Thoracic aorta (tissue), 2 donors: Measurements from ENCODE around the gene BPIFA3. TPM values are rescaled to one million over a fixed set of nuclear protein-coding genes. Genes with fewer than 3 reads are reported as not detected.

Source experiments
- ATAC-seq: fragments of 150-250 bp; one replicate; pipeline ENCODE4 v1.8.0; 2017; ENCODE audit warnings: low read depth; ENCODE audit not compliant: insufficient number of reproducible peaks, low FRiP score
- DNase-seq: peaks from one replicate; pipeline ENCODE4 v3.0.0-alpha.2; 2020; ENCODE audit warnings: low spot score
- H3K27ac ChIP-seq, 2 donors: fragments of 200-600 bp; sonication (generic); 1 replicate in 1 of 2; 2 replicates in 1 of 2; pipeline ENCODE4 v1.5.1; 2016; ENCODE audit warnings: mild to moderate bottlenecking in 2 of 2, moderate library complexity in 2 of 2
- H3K27me3 ChIP-seq: fragments of 200-600 bp; sonication (generic); replicated peaks from 2 replicates; pipeline ENCODE4 v1.6.0; 2016; ENCODE audit warnings: mild to moderate bottlenecking; ENCODE audit not compliant: insufficient read depth
- H3K36me3 ChIP-seq: fragments of 200-600 bp; sonication (generic); one replicate; pipeline ENCODE4 v1.5.1; 2016
- H3K4me1 ChIP-seq, 2 donors: fragments of 200-600 bp; sonication (generic); 1 replicate in 1 of 2; 2 replicates in 1 of 2; pipeline versions ENCODE4 v1.5.1 to v1.6.0; 2016; ENCODE audit warnings: low read depth in 2 of 2, mild to moderate bottlenecking in 1 of 2; ENCODE audit not compliant: control insufficient read depth in 1 of 2
- H3K4me3 ChIP-seq: fragments of 200-600 bp; sonication (generic); 2 replicates; pipeline ENCODE4 v1.5.1; 2016; ENCODE audit warnings: mild to moderate bottlenecking
- H3K9me3 ChIP-seq: fragments of 200-600 bp; sonication (generic); 2 replicates; pipeline ENCODE4 v1.5.1; 2016
- total RNA-seq, 2 donors: library from RNA; depleted of rRNA; stranded (reverse); fragments of >200 nt; gene quantifications; one replicate each; pipeline versions ENCODE4 v1.1.0 to v1.2.3, GENCODE V29; 2016
- TF ChIP-seq, protein P1 (sequence below): fragments of 200-600 bp; sonication (generic); IDR thresholded peaks from one replicate; pipeline ENCODE4 v1.5.1; 2019; ENCODE audit warnings: antibody characterized with exemption

Gene BPIFA3
- total RNA-seq, 2 donors from 2014 or later: not detected

DNA sequence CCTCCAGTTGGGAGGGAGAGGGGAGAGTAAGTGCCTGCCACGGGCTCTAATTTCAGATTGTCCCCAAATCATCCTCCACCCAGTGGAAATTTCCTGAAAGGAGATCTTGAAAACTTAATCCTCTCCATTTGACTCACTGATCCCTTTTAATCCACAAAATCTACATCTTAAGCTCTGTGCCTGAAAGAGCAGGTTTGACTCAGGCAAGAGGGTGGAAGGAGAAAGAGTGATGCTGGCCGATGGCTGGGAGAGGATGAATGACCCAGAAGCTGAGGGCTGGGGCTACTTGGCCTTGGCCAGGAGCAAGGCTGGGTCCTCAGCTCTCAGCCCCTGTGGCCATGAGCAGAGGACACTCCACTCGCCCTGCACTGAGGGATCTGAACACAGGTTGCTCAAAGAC, 41.1 kb upstream of the BPIFA3 start:
- Histone ChIP-seq H3K9me3 (no peaks in the 10 kb centered on the region), H3K4me1 (no peaks in the 10 kb centered on the region), H3K27me3 (no peaks in the 10 kb centered on the region), H3K4me3 (no peak overlapping the region), H3K27ac (no peak overlapping the region), H3K36me3 (no peaks in the 10 kb centered on the region)
- TF ChIP-seq, protein P1, sequence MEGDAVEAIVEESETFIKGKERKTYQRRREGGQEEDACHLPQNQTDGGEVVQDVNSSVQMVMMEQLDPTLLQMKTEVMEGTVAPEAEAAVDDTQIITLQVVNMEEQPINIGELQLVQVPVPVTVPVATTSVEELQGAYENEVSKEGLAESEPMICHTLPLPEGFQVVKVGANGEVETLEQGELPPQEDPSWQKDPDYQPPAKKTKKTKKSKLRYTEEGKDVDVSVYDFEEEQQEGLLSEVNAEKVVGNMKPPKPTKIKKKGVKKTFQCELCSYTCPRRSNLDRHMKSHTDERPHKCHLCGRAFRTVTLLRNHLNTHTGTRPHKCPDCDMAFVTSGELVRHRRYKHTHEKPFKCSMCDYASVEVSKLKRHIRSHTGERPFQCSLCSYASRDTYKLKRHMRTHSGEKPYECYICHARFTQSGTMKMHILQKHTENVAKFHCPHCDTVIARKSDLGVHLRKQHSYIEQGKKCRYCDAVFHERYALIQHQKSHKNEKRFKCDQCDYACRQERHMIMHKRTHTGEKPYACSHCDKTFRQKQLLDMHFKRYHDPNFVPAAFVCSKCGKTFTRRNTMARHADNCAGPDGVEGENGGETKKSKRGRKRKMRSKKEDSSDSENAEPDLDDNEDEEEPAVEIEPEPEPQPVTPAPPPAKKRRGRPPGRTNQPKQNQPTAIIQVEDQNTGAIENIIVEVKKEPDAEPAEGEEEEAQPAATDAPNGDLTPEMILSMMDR: no peak
- no peak for ATAC-seq
- DNase-seq: no peak

DNA sequence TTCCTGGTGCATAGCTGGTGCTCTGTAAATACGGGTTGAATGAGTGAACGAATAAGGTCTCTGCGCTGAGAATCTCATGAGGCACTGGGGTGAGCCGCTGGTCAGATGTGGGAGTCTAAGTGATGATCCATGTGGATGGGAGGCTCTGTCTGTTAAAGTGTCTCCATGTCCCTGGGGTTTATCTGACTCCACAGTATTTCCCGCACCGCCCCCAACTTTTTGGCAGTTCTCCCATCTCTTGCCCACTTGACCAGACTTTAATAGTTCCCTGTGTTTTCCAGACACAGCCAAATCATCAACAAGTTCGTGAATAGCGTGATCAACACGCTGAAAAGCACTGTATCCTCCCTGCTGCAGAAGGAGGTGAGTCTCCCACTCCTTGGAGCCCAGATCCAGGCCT, 39.3 kb upstream of the BPIFA3 start:
- TF ChIP-seq, protein P1: no peak
- no peak for DNase-seq

DNA sequence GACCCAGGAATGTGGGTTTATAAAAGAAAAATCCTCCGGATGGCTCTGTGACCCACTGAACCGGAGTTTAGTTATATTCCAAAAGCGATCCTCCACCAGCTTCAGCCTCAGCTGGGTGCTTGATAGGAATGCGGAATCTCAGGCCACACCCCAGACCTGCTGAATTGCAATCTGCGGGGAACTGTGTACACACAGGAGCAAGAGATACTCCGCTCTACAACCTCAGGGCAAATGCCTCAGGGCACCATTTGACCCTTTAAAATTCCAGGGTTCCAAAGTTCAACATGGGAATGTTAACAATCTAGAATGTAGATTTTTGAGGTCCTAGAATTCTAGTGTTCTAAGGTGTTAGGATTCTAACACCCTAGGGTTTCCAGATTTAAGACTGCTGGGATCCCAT, 38.4 kb upstream of the BPIFA3 start:
- Histone ChIP-seq H3K36me3 (no peaks in the 10 kb centered on the region), H3K9me3 (no peaks in the 10 kb centered on the region), H3K4me3 (no peak overlapping the region), H3K27me3 (no peaks in the 10 kb centered on the region), H3K4me1 (no peaks in the 10 kb centered on the region), H3K27ac (no peak overlapping the region)
- no peak for DNase-seq
- TF ChIP-seq, protein P1: no peak
- no peak for ATAC-seq

More for the DNA sequence above, 39.3 kb upstream of the BPIFA3 start:
- Histone ChIP-seq H3K4me3 (no peak overlapping the region), H3K27ac (no peak overlapping the region), H3K4me1 (no peaks in the 10 kb centered on the region), H3K36me3 (no peaks in the 10 kb centered on the region), H3K9me3 (no peaks in the 10 kb centered on the region), H3K27me3 (no peaks in the 10 kb centered on the region)
- no peak for ATAC-seq

- no peaks in the 10 kb centered on the region for H3K27me3 ChIP-seq
- DNase-seq (no peak), ATAC-seq (no peak)
- H3K36me3 ChIP-seq: no peaks in the 10 kb centered on the region
- no peak overlapping the region for H3K4me3 ChIP-seq
- no peaks in the 10 kb centered on the region for H3K4me1 ChIP-seq
- H3K27ac ChIP-seq: no peak overlapping the region
- TF ChIP-seq, protein P1: no peak
- H3K9me3 ChIP-seq: no peaks in the 10 kb centered on the region
Observed at GRCh38 chr20:33180169-33180568, 37.0 kb upstream of the BPIFA3 start.

DNA sequence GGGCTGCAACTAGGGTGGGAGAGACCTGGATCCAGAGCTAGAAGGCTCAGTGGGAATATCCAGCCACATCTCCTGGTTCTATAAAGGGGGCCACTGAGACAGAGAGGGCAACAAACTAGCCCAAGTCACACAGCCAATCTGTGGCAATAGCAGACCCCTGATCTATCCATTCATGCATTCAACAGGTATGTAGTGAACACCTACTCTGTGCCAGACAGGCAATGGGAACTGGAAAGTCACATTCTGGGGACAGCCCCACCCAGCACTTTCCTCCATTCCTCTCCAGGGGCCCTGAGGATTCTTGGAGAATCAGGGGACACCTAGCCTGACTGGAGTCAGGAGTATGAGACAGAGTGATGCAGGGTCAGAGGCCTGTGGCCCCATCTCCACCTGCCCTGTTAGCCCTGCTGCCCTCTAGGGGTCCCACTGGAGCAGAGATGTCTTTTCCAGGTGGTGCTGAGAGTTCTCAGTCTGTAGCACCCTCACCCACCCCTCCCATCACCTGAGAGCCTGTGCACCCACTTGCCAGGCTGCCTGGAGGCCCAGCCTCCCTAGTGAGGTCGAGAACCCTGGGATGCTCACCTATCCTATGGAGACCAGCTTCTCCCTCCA, 35.6 kb upstream of the BPIFA3 start:
- TF ChIP-seq, protein P1: no peak
- no peak overlapping the region for H3K4me3 ChIP-seq
- no peaks in the 10 kb centered on the region for H3K36me3 ChIP-seq
- H3K9me3 ChIP-seq: no peaks in the 10 kb centered on the region
- no peaks in the 10 kb centered on the region for H3K27me3 ChIP-seq
- DNase-seq: no peak
- no peak for ATAC-seq
- H3K27ac ChIP-seq: no peak overlapping the region
- no peaks in the 10 kb centered on the region for H3K4me1 ChIP-seq
